BE2C (cell line): ENCODE results near the gene CCDC127.

Experiments
- DNase-seq: peaks from one replicate; pipeline ENCODE4 v3.0.0-alpha.2; 2020
- H3K27me3 ChIP-seq: fragments of 250-450 bp; sonication (Bioruptor Pico); 2 replicates; pipeline ENCODE4 v1.5.1; 2020; ENCODE audit warnings: mild to moderate bottlenecking
- H3K36me3 ChIP-seq: fragments of 250-450 bp; sonication (Bioruptor Pico); 2 replicates; pipeline ENCODE4 v1.5.1; 2020; ENCODE audit warnings: mild to moderate bottlenecking
- H3K4me1 ChIP-seq: fragments of 250-450 bp; sonication (Bioruptor Pico); 2 replicates; pipeline ENCODE4 v1.5.1; 2020
- H3K4me3 ChIP-seq: 2 replicates; pipeline ENCODE4 v1.5.1; 2011; ENCODE audit warnings: low read depth, low read length
- H3K9me3 ChIP-seq: fragments of 250-450 bp; sonication (Bioruptor Pico); 2 replicates; pipeline ENCODE4 v1.5.1; 2020
- CTCF ChIP-seq: IDR thresholded peaks from 2 replicates; pipeline ENCODE4 v1.5.1; 2012; ENCODE audit warnings: mild to moderate bottlenecking, low read depth, low read length

CCDC127 gene

GRCh38 chr5:196350-196749 lies 21.6 kb downstream of the CCDC127 start:
- H3K27me3 ChIP-seq: no peaks in the 10 kb centered on the region
- TF ChIP-seq CTCF: no peak
- H3K9me3 ChIP-seq: no peaks in the 10 kb centered on the region
- H3K4me1 ChIP-seq: no peaks in the 10 kb centered on the region
- H3K36me3 ChIP-seq: no peaks in the 10 kb centered on the region
- no peak for DNase-seq
- H3K4me3 ChIP-seq: no peak overlapping the region

GRCh38 chr5:195401-196160 lies 22.4 kb downstream of the CCDC127 start:
- Histone ChIP-seq H3K4me1 (no peaks in the 10 kb centered on the region), H3K9me3 (no peaks in the 10 kb centered on the region), H3K36me3 (no peaks in the 10 kb centered on the region), H3K4me3 (no peak overlapping the region), H3K27me3 (no peaks in the 10 kb centered on the region)
- peak; percentile 20; the same call in 1 of the 2 replicates for TF ChIP-seq CTCF
- no peak for DNase-seq

DNA sequence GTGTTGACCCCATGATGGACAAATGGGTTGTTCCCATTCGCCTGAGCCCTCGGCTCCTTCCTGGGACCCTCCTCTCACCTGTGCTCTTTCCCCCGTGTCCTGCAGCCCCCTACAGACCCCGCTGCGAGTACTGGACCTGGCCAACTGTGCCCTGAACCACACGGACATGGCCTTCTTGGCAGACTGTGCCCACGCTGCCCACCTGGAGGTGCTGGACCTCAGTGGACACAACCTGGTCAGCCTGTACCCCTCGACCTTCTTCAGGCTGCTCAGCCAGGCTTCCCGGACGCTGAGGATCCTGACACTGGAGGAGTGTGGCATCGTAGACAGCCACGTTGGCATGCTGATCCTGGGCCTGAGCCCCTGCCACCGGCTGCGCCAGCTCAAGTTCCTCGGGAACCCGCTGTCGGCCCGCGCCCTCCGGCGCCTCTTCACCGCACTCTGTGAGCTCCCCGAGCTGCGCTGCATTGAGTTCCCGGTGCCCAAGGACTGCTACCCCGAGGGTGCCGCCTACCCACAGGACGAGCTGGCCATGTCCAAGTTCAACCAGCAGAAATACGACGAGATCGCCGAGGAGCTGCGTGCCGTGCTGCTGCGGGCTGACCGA lies 23.2 kb downstream of the CCDC127 start:
- no peaks in the 10 kb centered on the region for H3K9me3 ChIP-seq
- no peaks in the 10 kb centered on the region for H3K36me3 ChIP-seq
- no peaks in the 10 kb centered on the region for H3K4me1 ChIP-seq
- H3K27me3 ChIP-seq: no peaks in the 10 kb centered on the region
- no peak for TF ChIP-seq CTCF
- DNase-seq: no peak
- H3K4me3 ChIP-seq: no peak overlapping the region

DNA sequence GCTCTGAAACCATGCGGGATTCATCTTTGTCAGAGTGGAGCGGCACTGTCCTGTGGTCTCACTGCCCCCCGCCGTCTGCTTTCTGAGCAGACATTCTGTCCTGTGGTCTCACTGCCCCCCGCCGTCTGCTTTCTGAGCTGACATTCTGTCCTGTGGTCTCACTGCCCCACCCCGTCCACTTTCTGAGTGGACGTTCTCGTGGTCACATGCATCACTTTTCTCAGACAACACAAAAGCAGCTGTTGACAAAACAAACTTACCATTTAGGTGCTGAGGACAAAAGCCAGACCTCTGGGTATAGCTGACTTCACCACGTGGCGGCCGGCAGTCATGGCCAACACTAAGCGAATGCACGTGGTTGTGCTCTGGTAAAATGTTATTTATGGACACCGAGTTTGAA lies 23.9 kb downstream of the CCDC127 start:
- H3K4me1 ChIP-seq: no peaks in the 10 kb centered on the region

GRCh38 chr5:192970-193831 lies 24.8 kb downstream of the CCDC127 start:
- TF ChIP-seq CTCF: no peak
- H3K36me3 ChIP-seq: no peaks in the 10 kb centered on the region
- no peak for DNase-seq
- no peak overlapping the region for H3K4me3 ChIP-seq
- H3K4me1 ChIP-seq: no peaks in the 10 kb centered on the region
- no peaks in the 10 kb centered on the region for H3K27me3 ChIP-seq
- H3K9me3 ChIP-seq: no peaks in the 10 kb centered on the region

More for the DNA sequence above, 23.9 kb downstream of the CCDC127 start:
- no peaks in the 10 kb centered on the region for H3K27me3 ChIP-seq
- DNase-seq: no peak
- no peaks in the 10 kb centered on the region for H3K36me3 ChIP-seq
- no peak overlapping the region for H3K4me3 ChIP-seq
- no peaks in the 10 kb centered on the region for H3K9me3 ChIP-seq
- TF ChIP-seq CTCF: no peak
